GM18498 (cell line): ENCODE measurements around the gene PRRG3.

Experiments used
- ATAC-seq: cut with Tn5 transposase; IDR thresholded peaks from one replicate; pipeline ENCODE4 v1.9.1; 2021; ENCODE audit warnings: mild to moderate bottlenecking, moderate library complexity; ENCODE audit not compliant: unreplicated experiment

The PRRG3 gene

GRCh38 chrX:151741606-151742005 lies 46.3 kb downstream of the PRRG3 start:
- no peak for ATAC-seq

DNA sequence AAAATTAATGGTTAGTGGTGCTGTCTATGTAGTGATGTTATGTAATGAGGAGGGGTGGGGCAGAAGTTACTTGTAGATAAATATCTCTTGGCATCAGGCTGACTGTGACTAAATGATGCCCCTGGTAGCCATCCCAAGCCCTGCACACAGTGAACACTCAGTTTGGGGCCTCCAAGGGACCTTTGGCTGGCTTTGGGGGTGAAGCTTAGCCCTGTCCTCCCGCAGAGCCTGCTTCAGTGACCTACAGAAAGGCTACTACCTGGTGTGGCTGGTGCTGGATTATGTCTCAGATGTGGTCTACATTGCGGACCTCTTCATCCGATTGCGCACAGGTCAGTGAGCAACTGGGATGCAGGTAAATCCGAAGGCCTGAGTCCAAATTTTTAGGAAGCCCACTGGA lies 47.1 kb downstream of the PRRG3 start:
- ATAC-seq = no peak

DNA sequence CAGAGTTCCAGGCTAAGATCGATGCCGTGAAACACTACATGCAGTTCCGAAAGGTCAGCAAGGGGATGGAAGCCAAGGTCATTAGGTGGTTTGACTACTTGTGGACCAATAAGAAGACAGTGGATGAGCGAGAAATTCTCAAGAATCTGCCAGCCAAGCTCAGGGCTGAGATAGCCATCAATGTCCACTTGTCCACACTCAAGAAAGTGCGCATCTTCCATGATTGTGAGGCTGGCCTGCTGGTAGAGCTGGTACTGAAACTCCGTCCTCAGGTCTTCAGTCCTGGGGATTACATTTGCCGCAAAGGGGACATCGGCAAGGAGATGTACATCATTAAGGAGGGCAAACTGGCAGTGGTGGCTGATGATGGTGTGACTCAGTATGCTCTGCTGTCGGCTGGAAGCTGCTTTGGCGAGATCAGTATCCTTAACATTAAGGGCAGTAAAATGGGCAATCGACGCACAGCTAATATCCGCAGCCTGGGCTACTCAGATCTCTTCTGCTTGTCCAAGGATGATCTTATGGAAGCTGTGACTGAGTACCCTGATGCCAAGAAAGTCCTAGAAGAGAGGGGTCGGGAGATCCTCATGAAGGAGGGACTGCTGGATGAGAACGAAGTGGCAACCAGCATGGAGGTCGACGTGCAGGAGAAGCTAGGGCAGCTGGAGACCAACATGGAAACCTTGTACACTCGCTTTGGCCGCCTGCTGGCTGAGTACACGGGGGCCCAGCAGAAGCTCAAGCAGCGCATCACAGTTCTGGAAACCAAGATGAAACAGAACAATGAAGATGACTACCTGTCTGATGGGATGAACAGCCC lies 48.6 kb downstream of the PRRG3 start:
- ATAC-seq = no peak

- no peak for ATAC-seq
Measured at GRCh38 chrX:151745651-151746050, 50.4 kb downstream of the PRRG3 start.

GRCh38 chrX:151746502-151746901 lies 51.2 kb downstream of the PRRG3 start:
- no peak for ATAC-seq

GRCh38 chrX:151750511-151750910 lies 55.3 kb downstream of the PRRG3 start:
- no peak for ATAC-seq

GRCh38 chrX:151752847-151753246 lies 57.6 kb downstream of the PRRG3 start:
- no peak for ATAC-seq

DNA sequence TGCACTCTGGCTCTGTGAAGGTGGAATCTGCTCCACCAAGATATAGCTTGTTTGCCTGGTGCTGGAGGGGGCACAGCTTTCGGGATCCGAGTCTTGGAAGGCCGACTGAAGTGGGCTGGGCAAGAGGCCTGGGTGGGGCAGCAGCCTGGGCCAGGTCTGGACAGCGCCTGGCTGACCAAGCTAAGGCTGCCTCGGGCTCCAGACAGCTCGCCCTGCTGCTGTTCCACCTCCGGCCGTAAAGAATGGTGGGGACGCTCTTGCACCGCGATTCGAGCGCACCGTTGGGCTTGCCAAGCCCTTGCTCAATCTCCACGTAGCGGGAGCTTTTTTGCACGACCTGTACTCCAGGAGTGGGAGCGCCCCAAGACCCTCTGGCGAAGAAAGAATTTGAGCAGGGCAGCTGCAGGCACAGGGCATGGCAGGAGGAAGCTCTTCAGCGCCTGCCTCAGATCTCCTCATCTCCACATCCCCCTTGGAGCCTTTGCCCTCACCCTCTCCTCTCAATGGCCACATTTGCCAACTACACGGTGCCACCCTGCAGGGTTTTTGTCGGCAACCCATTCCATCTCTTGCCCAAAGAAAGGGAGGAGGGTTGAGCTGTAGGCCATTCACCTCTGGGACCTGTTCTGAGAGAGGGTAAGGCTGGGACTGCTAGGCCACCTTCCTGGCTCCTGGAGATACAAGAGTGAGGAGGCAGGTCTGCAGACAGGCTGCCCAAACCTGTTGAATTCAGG lies 58.2 kb downstream of the PRRG3 start:
- no peak for ATAC-seq

GRCh38 chrX:151754047-151754429 lies 58.8 kb downstream of the PRRG3 start:
- no peak for ATAC-seq

GRCh38 chrX:151754641-151755215 lies 59.5 kb downstream of the PRRG3 start:
- ATAC-seq = no peak
